T-cell (primary cell): ENCODE data around the gene TEX50. TPM values are rescaled to one million over a fixed set of nuclear protein-coding genes. Genes with fewer than 3 reads are reported as not detected.
"Not testable (repeated sequence)": the region's sequence is repeated elsewhere in the genome, so short reads cannot be mapped to it uniquely, and the experiment has no call there.

Experiments used
- ATAC-seq, 4 experiments: fragments of 200-7000 bp in 3 of 4; fragments of 150-1000 bp in 1 of 4; cut with Tn5 transposase; replicated peaks in 1 of 4; 1 replicate in 3 of 4; 2 replicates in 1 of 4; pipeline ENCODE4 v1.10.0; 2021; ENCODE audit warnings: moderate library complexity in 3 of 4, mild to moderate bottlenecking in 2 of 4, moderate number of reproducible peaks in 1 of 4
- CTCF ChIA-PET, 2 donors: fragments of 300-600 bp; sonication (Branson Sonifier 250); formaldehyde crosslinking; loops; one replicate each; lab custom pipeline; 2022; ENCODE audit warnings: antibody characterized with exemption in 2 of 2; lab: Charles Lee
- POLR2A ChIA-PET, 2 donors: fragments of 300-600 bp; sonication (Branson Sonifier 250); formaldehyde crosslinking; loops; one replicate each; lab custom pipeline; 2022; ENCODE audit warnings: antibody characterized with exemption in 2 of 2; lab: Charles Lee
- DNase-seq, 35 experiments: peaks; one replicate each; pipeline versions ENCODE4 v3.0.0 to v3.0.0-alpha.2; 2013 to 2023
- H3K27ac ChIP-seq: one replicate; pipeline ENCODE4 v1.5.1; 2013; ENCODE audit warnings: low read length
- H3K27me3 ChIP-seq, 2 experiments: replicated peaks in 1 of 2; 1 replicate in 1 of 2; 2 replicates in 1 of 2; pipeline versions ENCODE4 v1.6.1 to v1.7.0; 2013; ENCODE audit warnings: low read length in 1 of 2, mixed read lengths in 1 of 2; ENCODE audit not compliant: control insufficient read depth in 2 of 2, insufficient read depth in 2 of 2; ENCODE audit errors: extremely low read depth in 1 of 2
- H3K36me3 ChIP-seq, 2 donors: 1 replicate in 1 of 2; 2 replicates in 1 of 2; pipeline versions ENCODE4 v1.6.1 to v1.7.0; 2013; ENCODE audit warnings: low read length in 1 of 2; ENCODE audit not compliant: control insufficient read depth in 2 of 2, insufficient read depth in 1 of 2; ENCODE audit errors: extremely low read depth in 1 of 2
- H3K4me1 ChIP-seq, 2 experiments: 1 replicate in 1 of 2; 2 replicates in 1 of 2; pipeline versions ENCODE4 v1.6.1 to v1.7.0; 2013; ENCODE audit warnings: low read length in 2 of 2, mixed read lengths in 1 of 2; ENCODE audit not compliant: insufficient read depth in 2 of 2, control insufficient read depth in 1 of 2; ENCODE audit errors: extremely low read depth in 1 of 2
- H3K4me3 ChIP-seq, 2 donors: 1 replicate in 1 of 2; 2 replicates in 1 of 2; pipeline versions ENCODE4 v1.5.1 to v1.7.0; 2013; ENCODE audit warnings: mild to moderate bottlenecking in 2 of 2, low read length in 1 of 2, moderate library complexity in 1 of 2; ENCODE audit not compliant: control insufficient read depth in 1 of 2; ENCODE audit errors: extremely low read depth in 1 of 2
- H3K9me3 ChIP-seq: 2 replicates; pipeline ENCODE4 v1.7.0; 2013
- H3K27ac Mint-ChIP-seq, 2 donors: one replicate each; pipeline ENCODE4 v1.8.0; 2020 to 2021; ENCODE audit warnings: mild to moderate bottlenecking in 2 of 2, mixed read lengths in 2 of 2
- H3K27me3 Mint-ChIP-seq, 2 donors: one replicate each; pipeline ENCODE4 v1.8.0; 2021 to 2022; ENCODE audit warnings: mixed read lengths in 2 of 2
- H3K36me3 Mint-ChIP-seq: one replicate; pipeline ENCODE4 v1.8.0; 2021; ENCODE audit warnings: mixed read lengths
- H3K4me1 Mint-ChIP-seq, 3 donors: one replicate each; pipeline ENCODE4 v1.8.0; 2020 to 2022; ENCODE audit warnings: mixed read lengths in 3 of 3, mild to moderate bottlenecking in 1 of 3
- H3K4me3 Mint-ChIP-seq, 3 donors: one replicate each; pipeline ENCODE4 v1.8.0; 2020 to 2022; ENCODE audit warnings: mild to moderate bottlenecking in 3 of 3, mixed read lengths in 3 of 3, moderate library complexity in 3 of 3
- H3K9me3 Mint-ChIP-seq, 3 donors: one replicate each; pipeline ENCODE4 v1.8.0; 2020 to 2022; ENCODE audit warnings: mixed read lengths in 3 of 3
- WGBS: methylation state at CpG from one replicate; pipeline ENCODE4 v1.1.5; 2013; ENCODE audit warnings: missing lambda C conversion rate; ENCODE audit not compliant: insufficient coverage; 5-methylcytosine and 5-hydroxymethylcytosine counted together
- total RNA-seq, 35 experiments: library from RNA in 6 of 35; stranded (reverse) in 6 of 35; fragments of 120-200 nt in 1 of 35; gene quantifications; one replicate each; pipeline versions ENCODE4 v1.2.1 to v1.2.4 and lab custom pipeline; 2013 to 2026

TEX50 gene
- total RNA-seq, 5 donors from 2014 or later (not counting 1 experiment from before 2014, with no cell fraction given), result not detected

- H3K36me3 Mint-ChIP-seq, H3K4me3 ChIP-seq, H3K27ac Mint-ChIP-seq, CTCF ChIA-PET, H3K27me3 ChIP-seq, POLR2A ChIA-PET, H3K27ac ChIP-seq, H3K4me1 Mint-ChIP-seq, H3K27me3 Mint-ChIP-seq, DNase-seq, H3K36me3 ChIP-seq, H3K4me3 Mint-ChIP-seq, ATAC-seq, H3K4me1 ChIP-seq, H3K9me3 ChIP-seq: not testable (repeated sequence)
- peaks cover 0 to 13% (median 6%) of the 10 kb centered on the region in 3 donors for H3K9me3 Mint-ChIP-seq
- WGBS, result 93% methylated on average over 2 of the region's 5 CpGs
Observed at GRCh38 chr1:173680152-173680551, 45.0 kb downstream of the TEX50 start.

GRCh38 chr1:173682184-173682583, 47.0 kb downstream of the TEX50 start:
- DNase-seq (no peak), ATAC-seq (no peak)
- H3K27ac ChIP-seq, result no peak overlapping the region
- Mint-ChIP-seq H3K4me1 (no peaks in the 10 kb centered on the region), H3K27ac (peak overlapping the region in 1 of 2 donors; percentile 55), H3K27me3 (no peaks in the 10 kb centered on the region), H3K4me3 (no peak overlapping the region), H3K36me3 (no peaks in the 10 kb centered on the region), H3K9me3 (peaks cover 0 to 9% (median 6%) of the 10 kb centered on the region in 3 donors)
- H3K4me3 ChIP-seq, result no peak overlapping the region
- H3K9me3 ChIP-seq, result no peaks in the 10 kb centered on the region
- H3K4me1 ChIP-seq, result no peaks in the 10 kb centered on the region
- no peaks in the 10 kb centered on the region for H3K36me3 ChIP-seq
- ChIA-PET CTCF (interaction anchor here in 1 of 2 donors (0.7 kb wide), 1 partner anchor 1955 kb away, joined by 3 read pairs; no protein-coding TSS in a partner anchor), POLR2A (no interaction called here)
- no peaks in the 10 kb centered on the region for H3K27me3 ChIP-seq

- not testable (repeated sequence) for H3K9me3 Mint-ChIP-seq
- 100% methylated on average over 3 of the region's 4 CpGs for WGBS
- POLR2A ChIA-PET, result interaction anchor here in 1 of 2 donors (0.6 kb wide), 1 partner anchor 1545 kb away, joined by 7 read pairs; no protein-coding TSS in a partner anchor
Observed at GRCh38 chr1:173683838-173684237, 48.7 kb downstream of the TEX50 start.

GRCh38 chr1:173685121-173685520, 50.0 kb downstream of the TEX50 start:
- H3K36me3 ChIP-seq, ATAC-seq, H3K4me1 ChIP-seq, H3K4me3 ChIP-seq, H3K4me3 Mint-ChIP-seq, POLR2A ChIA-PET, H3K27ac ChIP-seq, H3K9me3 ChIP-seq, H3K27me3 ChIP-seq, H3K27ac Mint-ChIP-seq, H3K9me3 Mint-ChIP-seq, CTCF ChIA-PET, DNase-seq, H3K27me3 Mint-ChIP-seq, H3K36me3 Mint-ChIP-seq: not testable (repeated sequence)
- WGBS, result no CpG with 5 or more reads among the region's 3 CpGs
- H3K4me1 Mint-ChIP-seq, result peaks cover 10 to 17% (median 11%) of the 10 kb centered on the region in 3 donors

More at GRCh38 chr1:173683838-173684237, 48.7 kb downstream of the TEX50 start:
- not testable (repeated sequence) for DNase-seq, H3K4me3 Mint-ChIP-seq, H3K4me1 ChIP-seq, H3K27ac ChIP-seq, H3K9me3 ChIP-seq, H3K36me3 Mint-ChIP-seq, H3K27ac Mint-ChIP-seq, ATAC-seq, H3K4me3 ChIP-seq, H3K27me3 Mint-ChIP-seq, H3K27me3 ChIP-seq, H3K36me3 ChIP-seq, H3K4me1 Mint-ChIP-seq
- CTCF ChIA-PET, result interaction anchor here in 1 of 2 donors (0.6 kb wide), 1 partner anchor 147 kb away, joined by 3 read pairs; no protein-coding TSS in a partner anchor

Other genes starting within 250 kb of the TEX50 start
- gene PRDX6, start 158.0 kb upstream of the TEX50 start, total RNA-seq, result 100 to 1,000 TPM in 2 of 5 donors, 10 to 100 TPM in 3; 70.7 to 108 (median 98.3) TPM
- gene SLC9C2, start 32.3 kb upstream of the TEX50 start, total RNA-seq, result not detected
- not detected for gene ANKRD45, start 34.5 kb downstream of the TEX50 start, total RNA-seq
- gene KLHL20, start 79.6 kb downstream of the TEX50 start, total RNA-seq, result 10 to 100 TPM; 28.7 to 34.5 (median 31.2) TPM
- gene DARS2, start 189.3 kb downstream of the TEX50 start, total RNA-seq, result 10 to 100 TPM in 3 of 5 donors, 1 to 10 TPM in 2; 4.9 to 14.1 (median 13.6) TPM
- gene CENPL, start 189.5 kb downstream of the TEX50 start, total RNA-seq, result 10 to 100 TPM in 3 of 5 donors, 1 to 10 TPM in 2; 8.1 to 12.7 (median 10.3) TPM
- 100 to 1,000 TPM; 638 to 881 (median 772) TPM for gene GAS5, start 232.7 kb downstream of the TEX50 start, total RNA-seq
- 10 to 100 TPM; 17.6 to 24.7 (median 22.4) TPM for gene ZBTB37, start 233.0 kb downstream of the TEX50 start, total RNA-seq